ENCODE data around the gene COMMD1.

GRCh38 chr2:62007555-62007954 is 102.1 kb downstream of the COMMD1 start:
- no peak for TF ChIP-seq ZNF549 (tag by site-specific recombination; IDR thresholded peaks at IDR 0.05)
- no peak for TF ChIP-seq CTCF (tag by site-specific recombination; IDR thresholded peaks at IDR 0.05)
- TF ChIP-seq SCRT1 (tag by site-specific recombination; IDR thresholded peaks at IDR 0.05; ENCODE audit: borderline replicate concordance): no peak
- no peak for TF ChIP-seq ZNF544 (tag by site-specific recombination; IDR thresholded peaks at IDR 0.05)
- TF ChIP-seq, protein P1, sequence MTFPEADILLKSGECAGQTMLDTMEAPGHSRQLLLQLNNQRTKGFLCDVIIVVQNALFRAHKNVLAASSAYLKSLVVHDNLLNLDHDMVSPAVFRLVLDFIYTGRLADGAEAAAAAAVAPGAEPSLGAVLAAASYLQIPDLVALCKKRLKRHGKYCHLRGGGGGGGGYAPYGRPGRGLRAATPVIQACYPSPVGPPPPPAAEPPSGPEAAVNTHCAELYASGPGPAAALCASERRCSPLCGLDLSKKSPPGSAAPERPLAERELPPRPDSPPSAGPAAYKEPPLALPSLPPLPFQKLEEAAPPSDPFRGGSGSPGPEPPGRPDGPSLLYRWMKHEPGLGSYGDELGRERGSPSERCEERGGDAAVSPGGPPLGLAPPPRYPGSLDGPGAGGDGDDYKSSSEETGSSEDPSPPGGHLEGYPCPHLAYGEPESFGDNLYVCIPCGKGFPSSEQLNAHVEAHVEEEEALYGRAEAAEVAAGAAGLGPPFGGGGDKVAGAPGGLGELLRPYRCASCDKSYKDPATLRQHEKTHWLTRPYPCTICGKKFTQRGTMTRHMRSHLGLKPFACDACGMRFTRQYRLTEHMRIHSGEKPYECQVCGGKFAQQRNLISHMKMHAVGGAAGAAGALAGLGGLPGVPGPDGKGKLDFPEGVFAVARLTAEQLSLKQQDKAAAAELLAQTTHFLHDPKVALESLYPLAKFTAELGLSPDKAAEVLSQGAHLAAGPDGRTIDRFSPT (tag by site-specific recombination; IDR thresholded peaks at IDR 0.05): no peak
- TF ChIP-seq ZNF280D (tag by site-specific recombination; IDR thresholded peaks at IDR 0.05): no peak
- TF ChIP-seq ZNF561 (tag by site-specific recombination; IDR thresholded peaks at IDR 0.05; ENCODE audit: borderline replicate concordance): no peak
- no peak for TF ChIP-seq ZFP37 (tag by site-specific recombination; IDR thresholded peaks at IDR 0.05)
- TF ChIP-seq YY1 (tag by site-specific recombination; IDR thresholded peaks at IDR 0.05): no peak
- TF ChIP-seq, protein P2, sequence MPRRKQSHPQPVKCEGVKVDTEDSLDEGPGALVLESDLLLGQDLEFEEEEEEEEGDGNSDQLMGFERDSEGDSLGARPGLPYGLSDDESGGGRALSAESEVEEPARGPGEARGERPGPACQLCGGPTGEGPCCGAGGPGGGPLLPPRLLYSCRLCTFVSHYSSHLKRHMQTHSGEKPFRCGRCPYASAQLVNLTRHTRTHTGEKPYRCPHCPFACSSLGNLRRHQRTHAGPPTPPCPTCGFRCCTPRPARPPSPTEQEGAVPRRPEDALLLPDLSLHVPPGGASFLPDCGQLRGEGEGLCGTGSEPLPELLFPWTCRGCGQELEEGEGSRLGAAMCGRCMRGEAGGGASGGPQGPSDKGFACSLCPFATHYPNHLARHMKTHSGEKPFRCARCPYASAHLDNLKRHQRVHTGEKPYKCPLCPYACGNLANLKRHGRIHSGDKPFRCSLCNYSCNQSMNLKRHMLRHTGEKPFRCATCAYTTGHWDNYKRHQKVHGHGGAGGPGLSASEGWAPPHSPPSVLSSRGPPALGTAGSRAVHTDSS (tag by site-specific recombination; IDR thresholded peaks at IDR 0.05): no peak
- TF ChIP-seq FEZF1 (tag by site-specific recombination; IDR thresholded peaks at IDR 0.05): no peak
- no peak for TF ChIP-seq BCL6B (tag by site-specific recombination; IDR thresholded peaks at IDR 0.05)
- TF ChIP-seq ZNF274 (IDR thresholded peaks at IDR 0.05; ENCODE audit: low read length): no peak
- TF ChIP-seq ZNF274 (tag by site-specific recombination; IDR thresholded peaks at IDR 0.05; ENCODE audit: borderline replicate concordance): no peak
- TF ChIP-seq ZNF449 (tag by site-specific recombination; IDR thresholded peaks at IDR 0.05): no peak
